Hepatocyte (in vitro differentiated cells): Measurements from ENCODE around the gene SFT2D1. TPM values are rescaled to one million over a fixed set of nuclear protein-coding genes. Genes with fewer than 3 reads are reported as not detected.

Experiments
- DNase-seq: peaks from one replicate; pipeline ENCODE4 v3.0.0-alpha.2; 2016; ENCODE audit warnings: low spot score
- H2AFZ ChIP-seq: fragments of 200-600 bp; sonication (generic); 2 replicates; pipeline ENCODE4 v1.6.0; 2016; ENCODE audit warnings: antibody characterized with exemption, mild to moderate bottlenecking
- H3K27ac ChIP-seq: fragments of 200-600 bp; sonication (generic); 2 replicates; pipeline ENCODE4 v1.5.1; 2016; ENCODE audit warnings: mild to moderate bottlenecking
- H3K27me3 ChIP-seq: fragments of 200-600 bp; sonication (generic); 2 replicates; pipeline ENCODE4 v1.6.1; 2016
- H3K36me3 ChIP-seq: fragments of 200-600 bp; sonication (generic); replicated peaks from 2 replicates; pipeline ENCODE4 v1.5.1; 2016; ENCODE audit warnings: low read depth; ENCODE audit not compliant: insufficient read depth
- H3K4me1 ChIP-seq: fragments of 200-600 bp; sonication (generic); 2 replicates; pipeline ENCODE4 v1.5.1; 2016; ENCODE audit warnings: mild to moderate bottlenecking, moderate library complexity; ENCODE audit not compliant: insufficient read depth
- H3K4me2 ChIP-seq: fragments of 200-600 bp; sonication (generic); 2 replicates; pipeline ENCODE4 v1.6.0; 2016
- H3K4me3 ChIP-seq: fragments of 200-600 bp; sonication (generic); 2 replicates; pipeline ENCODE4 v1.5.1; 2016; ENCODE audit warnings: mild to moderate bottlenecking
- H3K79me2 ChIP-seq: fragments of 200-600 bp; sonication (generic); 2 replicates; pipeline ENCODE4 v1.6.0; 2017; ENCODE audit warnings: mild to moderate bottlenecking
- H3K9me2 ChIP-seq: fragments of 200-600 bp; sonication (generic); replicated peaks from 2 replicates; pipeline ENCODE4 v1.6.0; 2017; ENCODE audit warnings: mild to moderate bottlenecking; ENCODE audit not compliant: insufficient read depth
- H3K9me3 ChIP-seq: fragments of 200-600 bp; sonication (generic); 2 replicates; pipeline ENCODE4 v1.5.1; 2016; ENCODE audit warnings: low read depth, mild to moderate bottlenecking
- H4K20me1 ChIP-seq: fragments of 200-600 bp; sonication (generic); 2 replicates; pipeline ENCODE4 v1.6.0; 2016; ENCODE audit warnings: mild to moderate bottlenecking; ENCODE audit not compliant: insufficient read depth, poor library complexity, severe bottlenecking
- EZH2 ChIP-seq: fragments of 200-600 bp; sonication (generic); IDR thresholded peaks from 2 replicates; pipeline ENCODE4 v1.6.1; 2016; ENCODE audit warnings: antibody characterized with exemption, mild to moderate bottlenecking, borderline replicate concordance
- EZH2phosphoT487 ChIP-seq: fragments of 200-600 bp; sonication (generic); IDR thresholded peaks from one replicate; pipeline ENCODE4 v1.6.1; 2018; ENCODE audit warnings: antibody characterized with exemption, mild to moderate bottlenecking, low read depth, moderate library complexity; ENCODE audit not compliant: unreplicated experiment, severe bottlenecking
- WGBS: methylation state at CpG from one replicate; pipeline ENCODE4 v1.1.6; 2016; ENCODE audit warnings: low lambda C conversion rate; ENCODE audit errors: missing lambda C conversion rate; 5-methylcytosine and 5-hydroxymethylcytosine counted together
- polyA plus RNA-seq: library from polyadenylated mRNA; unstranded; fragments of >200 nt; fragmentation: Nextera tagmentation; extraction: Ambion mirVana; gene quantifications from 2 replicates; pipeline ENCODE4 v1.2.1, GENCODE V29; 2016
- total RNA-seq: library from RNA; depleted of rRNA; stranded (reverse); fragments of >200 nt; gene quantifications from 2 replicates; pipeline ENCODE4 v1.2.3, GENCODE V29; 2014
- TF ChIP-seq, protein P1 (sequence below): fragments of 200-600 bp; sonication (generic); IDR thresholded peaks from 2 replicates; pipeline ENCODE4 v1.5.1; 2016; ENCODE audit warnings: antibody characterized with exemption, mild to moderate bottlenecking; ENCODE audit not compliant: poor library complexity

The SFT2D1 gene
- total and polyA plus RNA-seq, 2 experiments from 2014 or later = 51.6 to 83.0 TPM

DNA sequence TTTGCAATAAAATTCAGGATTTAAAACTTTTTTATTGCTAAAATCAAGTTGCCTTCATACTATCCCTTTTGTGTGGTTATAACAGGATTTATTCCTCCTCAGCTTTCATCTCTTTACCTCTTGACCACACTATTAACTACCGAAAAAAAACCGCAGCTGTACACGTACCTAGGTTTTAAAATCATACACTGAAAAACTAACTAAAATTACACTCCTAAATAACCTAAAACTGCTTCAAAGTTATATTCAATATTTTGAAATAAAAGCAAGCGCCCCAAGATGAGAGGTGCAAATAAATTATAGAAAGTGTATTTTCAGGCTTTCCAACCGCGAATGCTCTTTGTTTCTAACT lies 39.0 kb upstream of the SFT2D1 start:
- Histone ChIP-seq H3K4me2 (peak overlapping the region; percentile 97), H3K9me2 (no peaks in the 10 kb centered on the region), H3K27ac (peak overlapping the region; percentile 41), H3K4me1 (peaks cover 6% of the 10 kb centered on the region), H3K4me3 (peak overlapping the region; percentile 86), H3K27me3 (no peaks in the 10 kb centered on the region), H3K9me3 (no peaks in the 10 kb centered on the region), H2AFZ (peak overlapping the region; percentile 77), H4K20me1 (no peaks in the 10 kb centered on the region), H3K36me3 (no peaks in the 10 kb centered on the region), H3K79me2 (peaks cover 51% of the 10 kb centered on the region)
- 39% methylated on average over 6 of the region's 6 CpGs for WGBS
- no peak for TF ChIP-seq EZH2
- no peak for TF ChIP-seq EZH2phosphoT487
- DNase-seq = no peak

DNA sequence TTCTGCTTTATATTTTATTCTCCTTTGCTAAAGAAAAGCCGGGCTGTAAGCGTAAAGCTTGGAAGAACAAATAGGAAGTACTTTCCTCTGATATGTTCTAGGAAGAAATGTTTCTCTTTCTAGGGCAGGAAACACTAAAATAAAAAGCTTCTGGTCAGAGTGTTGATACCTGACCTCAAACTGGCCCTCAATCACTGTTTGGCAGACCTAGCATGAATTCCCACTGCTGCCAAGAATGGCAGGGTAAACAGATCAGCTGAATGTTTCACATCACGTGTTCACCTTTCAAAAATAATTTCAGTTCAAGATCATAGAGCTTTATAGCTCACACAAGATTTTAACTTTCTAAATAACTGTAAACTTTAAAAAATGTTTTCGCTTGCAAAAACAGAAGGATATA lies 37.5 kb upstream of the SFT2D1 start:
- TF ChIP-seq EZH2 (no peak), EZH2phosphoT487 (no peak)
- TF ChIP-seq, protein P1, sequence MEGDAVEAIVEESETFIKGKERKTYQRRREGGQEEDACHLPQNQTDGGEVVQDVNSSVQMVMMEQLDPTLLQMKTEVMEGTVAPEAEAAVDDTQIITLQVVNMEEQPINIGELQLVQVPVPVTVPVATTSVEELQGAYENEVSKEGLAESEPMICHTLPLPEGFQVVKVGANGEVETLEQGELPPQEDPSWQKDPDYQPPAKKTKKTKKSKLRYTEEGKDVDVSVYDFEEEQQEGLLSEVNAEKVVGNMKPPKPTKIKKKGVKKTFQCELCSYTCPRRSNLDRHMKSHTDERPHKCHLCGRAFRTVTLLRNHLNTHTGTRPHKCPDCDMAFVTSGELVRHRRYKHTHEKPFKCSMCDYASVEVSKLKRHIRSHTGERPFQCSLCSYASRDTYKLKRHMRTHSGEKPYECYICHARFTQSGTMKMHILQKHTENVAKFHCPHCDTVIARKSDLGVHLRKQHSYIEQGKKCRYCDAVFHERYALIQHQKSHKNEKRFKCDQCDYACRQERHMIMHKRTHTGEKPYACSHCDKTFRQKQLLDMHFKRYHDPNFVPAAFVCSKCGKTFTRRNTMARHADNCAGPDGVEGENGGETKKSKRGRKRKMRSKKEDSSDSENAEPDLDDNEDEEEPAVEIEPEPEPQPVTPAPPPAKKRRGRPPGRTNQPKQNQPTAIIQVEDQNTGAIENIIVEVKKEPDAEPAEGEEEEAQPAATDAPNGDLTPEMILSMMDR = no peak

DNA sequence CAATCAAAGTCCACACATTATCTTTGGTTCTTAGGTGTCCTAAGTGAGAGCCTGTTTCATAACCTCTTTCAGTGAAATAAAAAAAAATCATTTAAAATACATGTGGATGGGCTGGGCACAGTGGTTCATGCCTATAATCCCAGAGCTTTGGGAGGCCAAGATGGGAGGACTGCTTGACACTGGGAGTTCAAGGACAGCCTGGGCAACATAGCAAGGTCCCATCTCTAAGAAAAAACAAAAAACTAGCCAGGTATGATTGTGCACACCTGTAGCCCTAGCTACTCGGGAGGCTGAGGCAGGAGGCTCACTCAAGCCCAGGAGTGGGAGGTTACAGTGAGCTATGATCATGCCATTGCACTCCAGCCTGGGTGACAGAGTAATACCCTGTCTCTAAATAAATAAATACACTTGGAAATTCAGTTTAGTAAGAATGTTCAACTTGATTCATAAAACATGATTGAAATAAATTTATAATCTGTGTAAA lies 36.8 kb upstream of the SFT2D1 start:
- H3K9me2 ChIP-seq = no peaks in the 10 kb centered on the region
- H4K20me1 ChIP-seq = no peaks in the 10 kb centered on the region
- H3K4me3 ChIP-seq = no peak overlapping the region
- no peak overlapping the region for H2AFZ ChIP-seq
- no peaks in the 10 kb centered on the region for H3K36me3 ChIP-seq
- H3K79me2 ChIP-seq = peaks cover 47% of the 10 kb centered on the region
- 92% methylated on average over 1 of the region's 1 CpG for WGBS
- no peak overlapping the region for H3K27ac ChIP-seq
- no peaks in the 10 kb centered on the region for H3K27me3 ChIP-seq
- no peaks in the 10 kb centered on the region for H3K9me3 ChIP-seq
- no peak overlapping the region for H3K4me2 ChIP-seq
- no peak for TF ChIP-seq EZH2phosphoT487
- TF ChIP-seq, protein P1 = no peak
- TF ChIP-seq EZH2 = no peak
- H3K4me1 ChIP-seq = peaks cover 4% of the 10 kb centered on the region
- no peak for DNase-seq

More for the DNA sequence above, 37.5 kb upstream of the SFT2D1 start:
- Histone ChIP-seq H3K27me3 (no peaks in the 10 kb centered on the region), H3K27ac (no peak overlapping the region), H3K4me1 (peaks cover 6% of the 10 kb centered on the region), H3K9me2 (no peaks in the 10 kb centered on the region), H3K4me3 (no peak overlapping the region), H2AFZ (no peak overlapping the region), H3K4me2 (no peak overlapping the region), H3K36me3 (no peaks in the 10 kb centered on the region), H3K79me2 (peaks cover 51% of the 10 kb centered on the region), H3K9me3 (no peaks in the 10 kb centered on the region), H4K20me1 (no peaks in the 10 kb centered on the region)
- no peak for DNase-seq
- WGBS = 93% methylated on average over 4 of the region's 4 CpGs

GRCh38 chr6:166377721-166378120 lies 35.4 kb upstream of the SFT2D1 start:
- no peak overlapping the region for H3K4me3 ChIP-seq
- no peaks in the 10 kb centered on the region for H3K9me2 ChIP-seq
- no peak overlapping the region for H3K4me2 ChIP-seq
- no peaks in the 10 kb centered on the region for H3K36me3 ChIP-seq
- peaks cover 46% of the 10 kb centered on the region for H3K79me2 ChIP-seq
- no peaks in the 10 kb centered on the region for H4K20me1 ChIP-seq
- no peak overlapping the region for H2AFZ ChIP-seq
- H3K9me3 ChIP-seq = no peaks in the 10 kb centered on the region
- H3K27me3 ChIP-seq = no peaks in the 10 kb centered on the region
- TF ChIP-seq EZH2 = no peak
- no peak for TF ChIP-seq EZH2phosphoT487
- TF ChIP-seq, protein P1 = no peak
- no peaks in the 10 kb centered on the region for H3K4me1 ChIP-seq
- WGBS = 50% methylated on average over 2 of the region's 2 CpGs
- no peak overlapping the region for H3K27ac ChIP-seq
- DNase-seq = no peak
